Breast epithelium (tissue), 3 donors: ENCODE measurements around the gene UBAP1.

ENCODE experiments used
- CTCF ChIP-seq, 3 donors: fragments of 450-650 bp; IDR thresholded peaks; one replicate each; pipeline ENCODE4 v1.5.1; 2016 to 2017; ENCODE audit warnings: antibody characterized with exemption in 3 of 3, mild to moderate bottlenecking in 3 of 3, moderate library complexity in 3 of 3
- POLR2A ChIP-seq: fragments of 450-650 bp; IDR thresholded peaks from one replicate; pipeline ENCODE4 v1.6.1; 2016; ENCODE audit warnings: antibody characterized with exemption, mild to moderate bottlenecking, moderate library complexity
- POLR2AphosphoS5 ChIP-seq, 3 donors: sonication (generic); formaldehyde crosslinking; IDR thresholded peaks; one replicate each; pipeline ENCODE4 v1.6.1; 2017; ENCODE audit warnings: antibody characterized with exemption in 3 of 3

DNA sequence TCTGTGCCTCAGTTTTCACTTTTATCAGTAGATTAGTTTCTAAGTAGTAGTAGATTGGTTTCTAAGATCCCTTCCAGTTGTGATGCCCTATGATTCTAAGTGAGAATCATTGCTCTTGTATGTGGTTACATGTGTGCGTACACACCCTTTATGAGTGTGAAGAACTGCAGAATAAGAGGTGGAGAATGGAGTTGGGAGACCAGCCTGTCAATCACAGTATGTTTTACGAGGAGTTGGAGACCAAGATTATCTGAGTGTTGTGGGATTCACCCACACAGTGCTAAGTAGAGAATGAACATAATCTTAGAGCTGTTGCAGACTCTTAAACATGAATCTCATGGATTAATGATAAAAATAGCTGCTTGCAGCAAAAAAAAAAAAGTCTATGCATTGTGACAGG is 112.6 kb downstream of the UBAP1 start:
- TF ChIP-seq POLR2AphosphoS5 (IDR thresholded peaks at IDR 0.05) (no peak), CTCF (IDR thresholded peaks at IDR 0.05) (no peak), POLR2A (no peak)
